Stimulated activated CD4-positive, alpha-beta T cell treated with anti-CD3 and anti-CD28 coated beads, Interleukin-12 subunit alpha, Interleukin-12 subunit beta, amount 100 ng/mL, for 4 hours (primary cell): ENCODE data around the gene ARHGAP10.

Source experiments
- DNase-seq: peaks from one replicate; pipeline ENCODE4 v3.0.0-alpha.2; 2020

Gene ARHGAP10

GRCh38 chr4:148110169-148110568, 378.3 kb downstream of the ARHGAP10 start:
- DNase-seq = no peak

DNA sequence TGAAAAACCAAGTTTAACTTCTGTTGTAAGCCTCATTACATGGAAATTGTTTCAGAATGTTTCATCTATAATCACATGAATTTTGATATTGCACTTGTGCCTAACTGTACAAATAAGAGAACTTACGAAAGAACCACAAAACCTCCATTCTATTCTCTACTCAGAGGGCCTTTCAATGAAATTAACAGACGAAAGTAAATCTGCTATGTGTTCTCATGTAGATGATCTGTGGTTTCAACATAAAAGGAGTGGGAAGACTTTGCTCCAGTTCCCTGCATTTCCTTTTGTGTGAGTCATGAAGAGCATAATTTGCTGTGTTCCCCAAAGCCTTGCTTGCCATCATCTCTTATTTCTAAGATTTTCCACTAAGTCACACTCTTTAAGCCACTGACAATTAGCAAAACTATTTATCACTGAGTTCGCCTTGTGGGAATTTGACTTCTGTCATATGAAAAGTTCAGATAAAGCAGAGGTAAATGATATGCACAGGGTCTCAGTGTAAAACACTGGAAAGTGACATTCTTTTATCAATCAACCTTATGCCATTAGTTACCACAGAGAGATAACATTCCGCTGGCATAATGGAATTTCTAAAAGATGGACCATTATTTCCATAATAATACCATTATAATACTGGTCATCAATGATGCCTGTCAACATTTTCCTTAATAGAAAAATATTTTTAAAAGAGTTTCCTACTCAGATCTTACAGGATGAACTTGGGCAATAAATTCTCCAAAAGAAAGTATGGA, 380.5 kb downstream of the ARHGAP10 start:
- DNase-seq = no peak

DNA sequence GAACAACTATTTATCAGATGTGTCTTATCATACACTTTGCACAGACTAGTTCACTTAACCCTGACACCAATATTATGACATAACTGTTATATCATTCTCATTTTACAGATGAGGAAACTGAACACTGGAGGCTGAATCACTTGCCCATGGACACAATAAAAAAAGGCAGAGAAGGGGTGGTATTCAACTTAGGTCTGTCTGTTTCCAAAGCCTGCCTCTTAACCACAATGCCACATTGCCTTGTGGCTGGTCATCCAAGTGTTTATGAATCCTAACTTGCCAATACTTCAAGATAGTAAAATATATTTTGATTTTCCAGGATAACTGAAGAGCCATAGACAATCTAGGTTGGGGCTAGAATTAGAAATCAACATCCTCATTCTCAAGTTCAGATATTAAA, 382.5 kb downstream of the ARHGAP10 start:
- DNase-seq = no peak

DNA sequence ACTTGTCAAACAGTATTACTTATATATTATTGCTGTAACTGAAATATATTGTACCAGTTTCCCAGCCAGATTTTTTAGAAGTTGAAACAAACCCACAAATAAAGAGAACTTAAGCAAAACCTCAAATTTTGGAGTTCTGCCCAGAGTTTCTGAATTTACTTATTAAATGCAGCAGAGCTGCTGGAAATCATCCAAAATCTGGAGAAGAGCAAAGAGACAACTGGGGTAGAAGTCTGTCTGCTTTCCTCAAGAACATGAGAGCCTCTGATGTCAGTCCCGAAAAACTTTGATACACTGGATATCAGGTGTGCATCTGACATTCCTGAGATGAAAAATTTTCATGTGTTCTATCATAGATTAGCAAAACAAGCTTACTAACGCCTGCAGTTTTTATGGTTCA, 384.4 kb downstream of the ARHGAP10 start:
- no peak for DNase-seq

- no peak for DNase-seq
These were observed 385.1 kb downstream of the ARHGAP10 start for GRCh38 chr4:148116969-148117368.

- DNase-seq = no peak
These were observed 386.3 kb downstream of the ARHGAP10 start for GRCh38 chr4:148118179-148118578.

GRCh38 chr4:148118633-148119032, 386.7 kb downstream of the ARHGAP10 start:
- DNase-seq = no peak

- no peak for DNase-seq
These were observed 388.3 kb downstream of the ARHGAP10 start for GRCh38 chr4:148120216-148120615.
